H1 (cell line): ENCODE data around the gene TMEM203. TPM values are rescaled to one million over a fixed set of nuclear protein-coding genes. Genes with fewer than 3 reads are reported as not detected.

ENCODE experiments used
- ATF2 ChIP-seq: IDR thresholded peaks from 2 replicates; pipeline ENCODE4 v1.6.1; 2012; ENCODE audit warnings: low read length, inconsistent platforms
- ATF3 ChIP-seq: IDR thresholded peaks from 2 replicates; pipeline ENCODE4 v1.6.1; 2011; ENCODE audit warnings: low read depth, mild to moderate bottlenecking, low read length; ENCODE audit not compliant: insufficient read depth
- CTBP2 ChIP-seq: IDR thresholded peaks from 2 replicates; pipeline ENCODE4 v1.7.0; 2011; ENCODE audit warnings: borderline replicate concordance, mild to moderate bottlenecking, moderate library complexity, mixed read lengths, low read length; ENCODE audit not compliant: insufficient read depth, insufficient read length
- E2F6 ChIP-seq: IDR thresholded peaks from 2 replicates; pipeline ENCODE4 v1.6.1; 2012; ENCODE audit warnings: inconsistent platforms
- EZH2 ChIP-seq: fragments of 200-600 bp; sonication (generic); IDR thresholded peaks from 2 replicates; pipeline ENCODE4 v1.7.1; 2012; ENCODE audit warnings: low read depth, mild to moderate bottlenecking, moderate library complexity, low read length, inconsistent platforms; ENCODE audit not compliant: severe bottlenecking
- HDAC6 ChIP-seq: IDR thresholded peaks from one replicate; pipeline ENCODE4 v1.7.1; 2012; ENCODE audit warnings: low read depth, mild to moderate bottlenecking, inconsistent platforms, low read length, moderate library complexity
- JUND ChIP-seq: IDR thresholded peaks from 2 replicates; pipeline ENCODE4 v1.6.1; 2011; ENCODE audit warnings: mild to moderate bottlenecking, improper control_type of control experiment, low read length
- KDM5A ChIP-seq: fragments of 200-600 bp; IDR thresholded peaks from 2 replicates; pipeline ENCODE4 v1.7.1; 2012; ENCODE audit warnings: mild to moderate bottlenecking, low read length, inconsistent platforms, mixed read lengths
- MAX ChIP-seq: IDR thresholded peaks from 2 replicates; pipeline ENCODE4 v1.6.1; 2012; ENCODE audit warnings: inconsistent platforms
- NRF1 ChIP-seq: IDR thresholded peaks from 2 replicates; pipeline ENCODE4 v1.6.1; 2011; ENCODE audit warnings: mild to moderate bottlenecking, low read depth, low read length, improper control_type of control experiment
- PHF8 ChIP-seq: fragments of 200-600 bp; sonication (generic); conservative IDR thresholded peaks from 2 replicates; pipeline ENCODE4 v1.7.1; 2012; ENCODE audit warnings: low read depth, mild to moderate bottlenecking, inconsistent platforms, low read length, moderate library complexity
- RAD21 ChIP-seq, 2 experiments: IDR thresholded peaks in 1 of 2; conservative IDR thresholded peaks in 1 of 2; 2 replicates each; pipeline ENCODE4 v1.6.1; 2011; ENCODE audit warnings: low read depth in 2 of 2, low read length in 2 of 2, improper control_type of control experiment in 1 of 2, inconsistent platforms in 1 of 2, mild to moderate bottlenecking in 1 of 2, moderate library complexity in 1 of 2
- RFX5 ChIP-seq: IDR thresholded peaks from 2 replicates; pipeline ENCODE4 v1.6.1; 2011; ENCODE audit warnings: low read depth, low read length, improper control_type of control experiment, borderline replicate concordance
- RNF2 ChIP-seq: fragments of 200-900, 300-1000 bp; sonication (generic); IDR thresholded peaks from 2 replicates; pipeline ENCODE4 v1.7.1; 2016; ENCODE audit warnings: borderline replicate concordance, low read depth, mild to moderate bottlenecking, antibody characterized with exemption, low read length; ENCODE audit not compliant: poor library complexity, severe bottlenecking; ENCODE audit errors: missing control alignments
- SP4 ChIP-seq: IDR thresholded peaks from 2 replicates; pipeline ENCODE4 v1.6.1; 2012; ENCODE audit warnings: low read length, inconsistent platforms
- SRF ChIP-seq: IDR thresholded peaks from 2 replicates; pipeline ENCODE4 v1.6.1; 2011; ENCODE audit warnings: mild to moderate bottlenecking, low read depth, low read length, moderate library complexity
- TCF12 ChIP-seq: IDR thresholded peaks from 2 replicates; pipeline ENCODE4 v1.6.1; 2011; ENCODE audit warnings: low read depth, mild to moderate bottlenecking, low read length
- USF2 ChIP-seq: IDR thresholded peaks from 2 replicates; pipeline ENCODE4 v1.6.1; 2011; ENCODE audit warnings: low read length, improper control_type of control experiment
- polyA plus RNA-seq, 7 experiments: library from polyadenylated mRNA; depleted of rRNA in 3 of 7; stranded (reverse) in 5 of 7; unstranded in 2 of 7; fragments of >200 nt in 5 of 7; fragments of 200-250 nt in 2 of 7; gene quantifications; 1 replicate in 5 of 7; 2 replicates in 1 of 7; 4 replicates in 1 of 7; pipeline versions ENCODE4 v1.2.1 to v1.2.3, GENCODE V29; 2011 to 2013; ENCODE audit warnings: missing spikeins in 2 of 7, mixed read lengths in 2 of 7
- total RNA-seq: library from RNA; stranded (reverse); fragmentation: NEBNext Ultra II Directional; extraction: Animal tissue kit (Norgen Biotek cat#: 25700); gene quantifications from 2 replicates; pipeline ENCODE4 v1.2.1, GENCODE V29; 2021

The TMEM203 gene
- total and polyA plus RNA-seq, 2 of the 8 experiments (the other 6 are each of a cell fraction or from before 2014, with no cell fraction given): 44.1 to 57.1 TPM

GRCh38 chr9:137254624-137255447, 49.4 kb upstream of the TMEM203 start, which contains the start of gene NELFB (continued):
- TF ChIP-seq ATF3 (no peak), KDM5A (0 out of 2 replicates have a peak, but pooled peaks have one; percentile 14), E2F6 (0 out of 2 replicates have a peak, but pooled peaks have one; percentile 7), RFX5 (no peak), RNF2 (no peak), SP4 (no peak), SRF (0 out of 2 replicates have a peak, but pooled peaks have one; percentile 13), ATF2 (no peak), JUND (no peak), PHF8 (peak; percentile 89), RAD21 (IDR thresholded peaks at IDR 0.05 in 1 of 2, conservative IDR thresholded peaks at IDR 0.05 in 1 of 2; ENCODE audit: low read depth in 2 of 2, low read length in 2 of 2) (no peak), HDAC6 (no peak), TCF12 (no peak), NRF1 (peak; percentile 52), EZH2 (no peak), USF2 (no peak), CTBP2 (no peak), MAX (0 out of 2 replicates have a peak, but pooled peaks have one; percentile 6)
